Left colon (tissue), 2 donors: ENCODE data around the gene CACNG6. TPM values are rescaled to one million over a fixed set of nuclear protein-coding genes. Genes with fewer than 3 reads are reported as not detected.
"Not testable (repeated sequence)": the region's sequence is repeated elsewhere in the genome, so short reads cannot be mapped to it uniquely, and the experiment has no call there.

Experiments used
- ATAC-seq: fragments of 200-7000 bp; cut with Tn5 transposase; one replicate; pipeline ENCODE4 v1.9.1; 2020; ENCODE audit warnings: mild to moderate bottlenecking, moderate library complexity
- DNase-seq, 2 donors: peaks; one replicate each; pipeline ENCODE4 v3.0.0-alpha.2; 2020
- intact Hi-C, 2 donors: fragments of 100-400 bp; cut with DNase I in 1 of 2; cut with micrococcal nuclease in 1 of 2; formaldehyde crosslinking; loops; one replicate each; pipeline versions ENCODE4 v1.11.2 to v1.14.0; 2022; cut with DNase I, micrococcal nuclease
- total RNA-seq, 2 donors: library from RNA; stranded (reverse); fragmentation: NEBNext Ultra II Directional; extraction: Animal tissue kit (Norgen Biotek cat#: 25700); gene quantifications; one replicate each; pipeline ENCODE4 v1.2.1, GENCODE V29; 2021
- donor health status: DM: no; HTN: no; CAD: no.
- donor health status: DM: yes; HTN: yes; CAD: no.

CACNG6 gene
- total RNA-seq, 2 donors from 2014 or later: not detected

- DNase-seq (peak; percentile 27 to 67), ATAC-seq (peak; percentile 62)
- intact Hi-C loops: loop anchor here in 1 of 2 donors (10.0 kb wide), 1 partner anchor 125 kb away; the partner anchor contains the start of gene CACNG7
These were observed 38.6 kb downstream of the CACNG6 start for GRCh38 chr19:54029930-54030490.

- no peak for ATAC-seq
- intact Hi-C loops: no loop called here
- no peak for DNase-seq
These were observed 39.6 kb downstream of the CACNG6 start for GRCh38 chr19:54030895-54031586.

- intact Hi-C loops: no loop called here
- no peak for DNase-seq
- ATAC-seq: no peak
These were observed 44.1 kb downstream of the CACNG6 start for GRCh38 chr19:54035215-54036178.

GRCh38 chr19:54036542-54036941 lies 45.1 kb downstream of the CACNG6 start:
- intact Hi-C loops, DNase-seq, ATAC-seq: not testable (repeated sequence)

GRCh38 chr19:54040003-54040402 lies 48.6 kb downstream of the CACNG6 start:
- DNase-seq: no peak
- no peak for ATAC-seq
- intact Hi-C loops: no loop called here

- DNase-seq (no peak), ATAC-seq (no peak)
- intact Hi-C loops: no loop called here
These were observed 50.7 kb downstream of the CACNG6 start for GRCh38 chr19:54041969-54042606.

- ATAC-seq: no peak
These were observed 51.6 kb downstream of the CACNG6 start for GRCh38 chr19:54042989-54043388.

GRCh38 chr19:54045771-54046170 lies 54.3 kb downstream of the CACNG6 start:
- no peak for ATAC-seq
- no peak for DNase-seq
- intact Hi-C loops: no loop called here

More at GRCh38 chr19:54042989-54043388, 51.6 kb downstream of the CACNG6 start:
- DNase-seq: no peak
- intact Hi-C loops: no loop called here

- no peak for DNase-seq
- ATAC-seq: no peak
- intact Hi-C loops: no loop called here
These were observed 56.2 kb downstream of the CACNG6 start for GRCh38 chr19:54047616-54048015.

Other genes starting within 250 kb of the CACNG6 start
- gene NLRP12, start 167.3 kb upstream of the CACNG6 start, total RNA-seq: under 1 TPM; 0.09 to 0.22 TPM
- gene MYADM, start 123.8 kb upstream of the CACNG6 start, total RNA-seq: 10 to 100 TPM; 55.6 to 78.4 TPM
- under 1 TPM in 1 of 2 donors, not detected in 1; 0.22 TPM for gene PRKCG, start 109.4 kb upstream of the CACNG6 start, total RNA-seq
- gene CACNG7, start 82.4 kb upstream of the CACNG6 start, total RNA-seq: not detected
- under 1 TPM in 1 of 2 donors, not detected in 1; 0.03 TPM for gene CACNG8, start 28.7 kb upstream of the CACNG6 start, total RNA-seq
- gene VSTM1, start 72.3 kb downstream of the CACNG6 start, total RNA-seq: not detected
- gene TARM1, start 89.7 kb downstream of the CACNG6 start, total RNA-seq: not detected
- under 1 TPM; 0.67 to 0.98 TPM for gene OSCAR, start 109.2 kb downstream of the CACNG6 start, total RNA-seq
- 100 to 1,000 TPM; 146 to 147 TPM for gene NDUFA3, start 111.2 kb downstream of the CACNG6 start, total RNA-seq
- 10 to 100 TPM; 12.4 to 12.7 TPM for gene TFPT, start 124.0 kb downstream of the CACNG6 start, total RNA-seq
- gene PRPF31, start 124.1 kb downstream of the CACNG6 start, total RNA-seq: 10 to 100 TPM; 37.4 to 38.6 TPM
- gene CNOT3, start 146.1 kb downstream of the CACNG6 start, total RNA-seq: 10 to 100 TPM; 32.9 to 42.2 TPM
- gene LENG1, start 168.1 kb downstream of the CACNG6 start, total RNA-seq: 1 to 10 TPM; 5.3 to 7.3 TPM
- gene TMC4, start 181.5 kb downstream of the CACNG6 start, total RNA-seq: 100 to 1,000 TPM; 209 to 217 TPM
- gene MBOAT7, start 197.9 kb downstream of the CACNG6 start, total RNA-seq: 100 to 1,000 TPM; 144 to 152 TPM
- gene TSEN34, start 199.7 kb downstream of the CACNG6 start, total RNA-seq: 10 to 100 TPM; 38.9 to 41.6 TPM
- 1,000 to 10,000 TPM in 1 of 2 donors, 100 to 1,000 TPM in 1; 962 to 1,034 TPM for gene RPS9, start 209.2 kb downstream of the CACNG6 start, total RNA-seq
- 1 to 10 TPM; 2.0 to 3.5 TPM for gene LILRB3, start 231.4 kb downstream of the CACNG6 start, total RNA-seq